HepG2 (cell line): ENCODE data around the gene RBM45. TPM values are rescaled to one million over a fixed set of nuclear protein-coding genes. Genes with fewer than 3 reads are reported as not detected.

Experiments
- FOXA1 ChIP-seq, 2 experiments: fragments of 450-650 bp in 1 of 2; sonication (generic) in 1 of 2; formaldehyde crosslinking in 1 of 2; IDR thresholded peaks; 2 replicates each; pipeline versions ENCODE4 v1.4.0 to v1.6.1; 2016 to 2020; ENCODE audit warnings: missing genetic modification reagents in 1 of 2
- HMG20B ChIP-seq: conservative IDR thresholded peaks from 2 replicates; pipeline ENCODE4 v1.6.1; 2016; ENCODE audit warnings: missing genetic modification reagents, missing compliant biosample characterization
- KLF11 ChIP-seq: IDR thresholded peaks from 2 replicates; pipeline ENCODE4 v1.6.1; 2016; ENCODE audit warnings: missing compliant biosample characterization
- REL ChIP-seq: sonication (generic); formaldehyde crosslinking; conservative IDR thresholded peaks from 2 replicates; pipeline ENCODE4 v1.8.0; 2022; ENCODE audit warnings: mild to moderate bottlenecking, missing genetic modification reagents, moderate library complexity
- RFX1 ChIP-seq: fragments of 450-650 bp; IDR thresholded peaks from 2 replicates; pipeline ENCODE4 v1.6.1; 2017
- TMF1 ChIP-seq: sonication (generic); formaldehyde crosslinking; IDR thresholded peaks from 2 replicates; pipeline ENCODE4 v1.8.1; 2022; ENCODE audit warnings: low read depth, missing genetic modification reagents
- ZKSCAN8 ChIP-seq: IDR thresholded peaks from 2 replicates; pipeline ENCODE4 v1.6.1; 2016; ENCODE audit warnings: borderline replicate concordance, missing genetic modification reagents, missing compliant biosample characterization
- ZNF629 ChIP-seq: sonication (generic); formaldehyde crosslinking; conservative IDR thresholded peaks from 2 replicates; pipeline ENCODE4 v1.5.0; 2020; ENCODE audit warnings: missing genetic modification reagents
- ZSCAN22 ChIP-seq: sonication (generic); formaldehyde crosslinking; IDR thresholded peaks from 2 replicates; pipeline ENCODE4 v1.4.0; 2020; ENCODE audit warnings: mild to moderate bottlenecking, missing genetic modification reagents
- polyA plus RNA-seq, 8 experiments: library from polyadenylated mRNA; depleted of rRNA in 3 of 8; stranded (reverse) in 7 of 8; unstranded in 1 of 8; fragments of >200 nt; fragmentation: Illumina TruSeq in 4 of 8; extraction: Trizol in 4 of 8; gene quantifications; 2 replicates each; pipeline versions ENCODE4 v1.2.1 to v1.2.3, GENCODE V29; 2011 to 2016; ENCODE audit warnings: low read depth in 4 of 8, missing spikeins in 1 of 8, mixed read lengths in 1 of 8; ENCODE audit not compliant: insufficient read depth in 1 of 8
- total RNA-seq, 5 experiments: library from RNA; depleted of rRNA; stranded (reverse); fragments of >200 nt; fragmentation: Illumina TruSeq; extraction: Trizol; gene quantifications; 2 replicates each; pipeline ENCODE4 v1.2.3, GENCODE V29; 2016; ENCODE audit warnings: low read depth in 1 of 5
- TF ChIP-seq, protein P1 (sequence below), 2 experiments: IDR thresholded peaks; 2 replicates each; pipeline ENCODE4 v1.6.1; 2011 to 2012; ENCODE audit warnings: low read length in 2 of 2, borderline replicate concordance in 1 of 2, low read depth in 1 of 2, mild to moderate bottlenecking in 1 of 2, moderate library complexity in 1 of 2
- TF ChIP-seq, protein P2 (sequence below): sonication (generic); formaldehyde crosslinking; IDR thresholded peaks from 2 replicates; pipeline ENCODE4 v1.4.0; 2020; ENCODE audit warnings: missing genetic modification reagents, low read depth, mild to moderate bottlenecking, borderline replicate concordance

The RBM45 gene
- total and polyA plus RNA-seq, 2 of the 13 experiments (the other 11 are each of a cell fraction or from before 2014, with no cell fraction given): 5.7 to 25.2 TPM

DNA sequence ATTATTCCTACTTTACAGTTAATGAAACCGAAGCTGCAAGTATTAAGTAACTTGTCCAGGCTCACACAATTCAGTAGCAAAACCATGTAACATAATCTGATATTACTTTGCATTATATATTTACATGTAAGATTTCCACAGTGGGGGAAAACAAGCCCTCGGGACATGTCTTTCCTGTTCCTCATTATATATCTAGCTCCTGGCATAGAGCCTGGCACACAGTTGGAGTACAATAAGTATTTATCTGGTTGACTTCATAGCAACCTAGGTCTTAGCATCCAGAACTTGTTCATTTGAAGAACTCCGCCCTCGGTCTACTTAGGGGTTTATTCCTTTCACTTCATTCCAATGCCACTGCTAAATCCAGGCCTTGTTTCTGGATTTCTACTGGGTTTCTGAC, 1.6 kb upstream of the RBM45 start (continued):
- TF ChIP-seq KLF11 (no peak), ZKSCAN8 (no peak), ZSCAN22 (CRISPR knock-in tag) (no peak), HMG20B (CRISPR knock-in tag) (no peak), RFX1 (no peak), REL (CRISPR knock-in tag) (no peak), ZNF629 (CRISPR knock-in tag) (no peak), FOXA1 (IDR thresholded peaks at IDR 0.05) (no peak), FOXA1 (CRISPR knock-in tag; IDR thresholded peaks at IDR 0.05) (no peak), TMF1 (no peak)
- TF ChIP-seq, protein P1, sequence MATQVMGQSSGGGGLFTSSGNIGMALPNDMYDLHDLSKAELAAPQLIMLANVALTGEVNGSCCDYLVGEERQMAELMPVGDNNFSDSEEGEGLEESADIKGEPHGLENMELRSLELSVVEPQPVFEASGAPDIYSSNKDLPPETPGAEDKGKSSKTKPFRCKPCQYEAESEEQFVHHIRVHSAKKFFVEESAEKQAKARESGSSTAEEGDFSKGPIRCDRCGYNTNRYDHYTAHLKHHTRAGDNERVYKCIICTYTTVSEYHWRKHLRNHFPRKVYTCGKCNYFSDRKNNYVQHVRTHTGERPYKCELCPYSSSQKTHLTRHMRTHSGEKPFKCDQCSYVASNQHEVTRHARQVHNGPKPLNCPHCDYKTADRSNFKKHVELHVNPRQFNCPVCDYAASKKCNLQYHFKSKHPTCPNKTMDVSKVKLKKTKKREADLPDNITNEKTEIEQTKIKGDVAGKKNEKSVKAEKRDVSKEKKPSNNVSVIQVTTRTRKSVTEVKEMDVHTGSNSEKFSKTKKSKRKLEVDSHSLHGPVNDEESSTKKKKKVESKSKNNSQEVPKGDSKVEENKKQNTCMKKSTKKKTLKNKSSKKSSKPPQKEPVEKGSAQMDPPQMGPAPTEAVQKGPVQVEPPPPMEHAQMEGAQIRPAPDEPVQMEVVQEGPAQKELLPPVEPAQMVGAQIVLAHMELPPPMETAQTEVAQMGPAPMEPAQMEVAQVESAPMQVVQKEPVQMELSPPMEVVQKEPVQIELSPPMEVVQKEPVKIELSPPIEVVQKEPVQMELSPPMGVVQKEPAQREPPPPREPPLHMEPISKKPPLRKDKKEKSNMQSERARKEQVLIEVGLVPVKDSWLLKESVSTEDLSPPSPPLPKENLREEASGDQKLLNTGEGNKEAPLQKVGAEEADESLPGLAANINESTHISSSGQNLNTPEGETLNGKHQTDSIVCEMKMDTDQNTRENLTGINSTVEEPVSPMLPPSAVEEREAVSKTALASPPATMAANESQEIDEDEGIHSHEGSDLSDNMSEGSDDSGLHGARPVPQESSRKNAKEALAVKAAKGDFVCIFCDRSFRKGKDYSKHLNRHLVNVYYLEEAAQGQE (IDR thresholded peaks at IDR 0.05; ENCODE audit: borderline replicate concordance in 1 of 2, low read depth in 1 of 2, low read length in 2 of 2): no peak
- TF ChIP-seq, protein P2, sequence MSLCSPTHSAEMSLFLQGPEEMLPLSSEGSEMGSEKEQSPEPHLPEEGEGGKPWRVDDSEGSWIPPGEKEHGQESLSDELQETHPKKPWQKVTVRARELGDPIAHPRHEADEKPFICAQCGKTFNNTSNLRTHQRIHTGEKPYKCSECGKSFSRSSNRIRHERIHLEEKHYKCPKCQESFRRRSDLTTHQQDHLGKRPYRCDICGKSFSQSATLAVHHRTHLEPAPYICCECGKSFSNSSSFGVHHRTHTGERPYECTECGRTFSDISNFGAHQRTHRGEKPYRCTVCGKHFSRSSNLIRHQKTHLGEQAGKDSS (CRISPR knock-in tag): no peak
